Astrocyte (in vitro differentiated cells and primary cell): ENCODE results near the gene LRRC73. TPM values are rescaled to one million over a fixed set of nuclear protein-coding genes. Genes with fewer than 3 reads are reported as not detected.

Experiments
- DNase-seq: peaks from one replicate; pipeline ENCODE4 v3.0.0-alpha.2; 2010; ENCODE audit warnings: low read depth
- FAIRE-seq: peaks from 2 replicates; lab custom pipeline; 2011; peaks lifted over from hg19 to GRCh38; lab: Jason Lieb, UNC
- H2AFZ ChIP-seq: 2 replicates; pipeline ENCODE4 v1.6.0; 2012; ENCODE audit warnings: low read depth, low read length, inconsistent platforms
- H3K27ac ChIP-seq: 2 replicates; pipeline ENCODE4 v1.5.1; 2011; ENCODE audit warnings: low read depth, low read length, inconsistent platforms
- H3K27me3 ChIP-seq: 2 replicates; pipeline ENCODE4 v1.6.0; 2011; ENCODE audit warnings: low read length, inconsistent platforms; ENCODE audit not compliant: insufficient read depth
- H3K36me3 ChIP-seq: 2 replicates; pipeline ENCODE4 v1.5.1; 2011; ENCODE audit warnings: low read length, inconsistent platforms; ENCODE audit not compliant: insufficient read depth
- H3K4me1 ChIP-seq: 2 replicates; pipeline ENCODE4 v1.5.1; 2011; ENCODE audit warnings: low read length, inconsistent platforms; ENCODE audit not compliant: insufficient read depth
- H3K4me2 ChIP-seq: 2 replicates; pipeline ENCODE4 v1.6.0; 2012; ENCODE audit warnings: low read length, inconsistent platforms
- H3K4me3 ChIP-seq: 2 replicates; pipeline ENCODE4 v1.5.1; 2011; ENCODE audit warnings: low read depth, mild to moderate bottlenecking, low read length, inconsistent platforms; ENCODE audit not compliant: insufficient read depth
- H3K79me2 ChIP-seq: 2 replicates; pipeline ENCODE4 v1.6.0; 2012; ENCODE audit warnings: mild to moderate bottlenecking, low read length, inconsistent platforms; ENCODE audit not compliant: insufficient read depth
- H3K9ac ChIP-seq: 2 replicates; pipeline ENCODE4 v1.6.0; 2012; ENCODE audit warnings: mild to moderate bottlenecking, low read length, inconsistent platforms
- H3K9me3 ChIP-seq: 2 replicates; pipeline ENCODE4 v1.5.1; 2012; ENCODE audit warnings: low read depth, mild to moderate bottlenecking, low read length, inconsistent platforms; ENCODE audit not compliant: insufficient read depth
- H4K20me1 ChIP-seq: 2 replicates; pipeline ENCODE4 v1.6.0; 2012; ENCODE audit warnings: low read length, inconsistent platforms; ENCODE audit not compliant: insufficient read depth
- H3K27ac Mint-ChIP-seq: one replicate; pipeline ENCODE4 v1.8.0; 2021; ENCODE audit warnings: mild to moderate bottlenecking, mixed read lengths; ENCODE audit not compliant: unreplicated experiment
- H3K27me3 Mint-ChIP-seq: one replicate; pipeline ENCODE4 v1.8.0; 2021; ENCODE audit warnings: low read depth, mixed read lengths; ENCODE audit not compliant: unreplicated experiment
- H3K36me3 Mint-ChIP-seq: one replicate; pipeline ENCODE4 v1.8.0; 2021; ENCODE audit warnings: low read depth, mixed read lengths; ENCODE audit not compliant: unreplicated experiment
- H3K4me1 Mint-ChIP-seq: one replicate; pipeline ENCODE4 v1.8.0; 2021; ENCODE audit warnings: low read depth, mixed read lengths; ENCODE audit not compliant: unreplicated experiment
- H3K4me3 Mint-ChIP-seq: one replicate; pipeline ENCODE4 v1.8.0; 2021; ENCODE audit warnings: mild to moderate bottlenecking, moderate library complexity, mixed read lengths; ENCODE audit not compliant: unreplicated experiment
- H3K9me3 Mint-ChIP-seq: one replicate; pipeline ENCODE4 v1.8.0; 2021; ENCODE audit warnings: mild to moderate bottlenecking, mixed read lengths; ENCODE audit not compliant: unreplicated experiment
- EZH2 ChIP-seq: IDR thresholded peaks from 2 replicates; pipeline ENCODE4 v1.6.1; 2012; ENCODE audit warnings: mild to moderate bottlenecking, low read length, inconsistent platforms; ENCODE audit not compliant: insufficient read depth
- total RNA-seq: library from RNA; stranded (reverse); gene quantifications from 2 replicates; pipeline ENCODE4 v1.2.1, GENCODE V29; 2021
- TF ChIP-seq, protein P1 (sequence below): IDR thresholded peaks from 2 replicates; pipeline ENCODE4 v1.5.1; 2011; ENCODE audit warnings: low read depth, mild to moderate bottlenecking, inconsistent platforms, low read length, moderate library complexity; ENCODE audit not compliant: insufficient read depth

LRRC73 gene
- total RNA-seq, 1 donor from 2014 or later: 0.30 TPM

GRCh38 chr6:43490523-43490939 is 19.6 kb downstream of the LRRC73 start:
- H2AFZ ChIP-seq: no peak overlapping the region
- no peaks in the 10 kb centered on the region for H3K27me3 Mint-ChIP-seq
- H3K36me3 ChIP-seq: no peaks in the 10 kb centered on the region
- no peaks in the 10 kb centered on the region for H3K27me3 ChIP-seq
- no peak overlapping the region for H3K27ac ChIP-seq
- DNase-seq (no peak), FAIRE-seq (no peak)
- no peaks in the 10 kb centered on the region for H3K9me3 ChIP-seq
- H3K36me3 Mint-ChIP-seq: peaks cover 5% of the 10 kb centered on the region
- H3K79me2 ChIP-seq: peaks cover 47% of the 10 kb centered on the region
- peaks cover 16% of the 10 kb centered on the region for H3K4me1 Mint-ChIP-seq
- H3K9me3 Mint-ChIP-seq: no peaks in the 10 kb centered on the region
- H3K4me1 ChIP-seq: peaks cover 26% of the 10 kb centered on the region
- no peak overlapping the region for H3K27ac Mint-ChIP-seq
- TF ChIP-seq EZH2: no peak
- TF ChIP-seq, protein P1, sequence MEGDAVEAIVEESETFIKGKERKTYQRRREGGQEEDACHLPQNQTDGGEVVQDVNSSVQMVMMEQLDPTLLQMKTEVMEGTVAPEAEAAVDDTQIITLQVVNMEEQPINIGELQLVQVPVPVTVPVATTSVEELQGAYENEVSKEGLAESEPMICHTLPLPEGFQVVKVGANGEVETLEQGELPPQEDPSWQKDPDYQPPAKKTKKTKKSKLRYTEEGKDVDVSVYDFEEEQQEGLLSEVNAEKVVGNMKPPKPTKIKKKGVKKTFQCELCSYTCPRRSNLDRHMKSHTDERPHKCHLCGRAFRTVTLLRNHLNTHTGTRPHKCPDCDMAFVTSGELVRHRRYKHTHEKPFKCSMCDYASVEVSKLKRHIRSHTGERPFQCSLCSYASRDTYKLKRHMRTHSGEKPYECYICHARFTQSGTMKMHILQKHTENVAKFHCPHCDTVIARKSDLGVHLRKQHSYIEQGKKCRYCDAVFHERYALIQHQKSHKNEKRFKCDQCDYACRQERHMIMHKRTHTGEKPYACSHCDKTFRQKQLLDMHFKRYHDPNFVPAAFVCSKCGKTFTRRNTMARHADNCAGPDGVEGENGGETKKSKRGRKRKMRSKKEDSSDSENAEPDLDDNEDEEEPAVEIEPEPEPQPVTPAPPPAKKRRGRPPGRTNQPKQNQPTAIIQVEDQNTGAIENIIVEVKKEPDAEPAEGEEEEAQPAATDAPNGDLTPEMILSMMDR: no peak
- H3K4me3 ChIP-seq: no peak overlapping the region
- H3K9ac ChIP-seq: no peak overlapping the region
- H4K20me1 ChIP-seq: peaks cover 57% of the 10 kb centered on the region
- H3K4me2 ChIP-seq: no peak overlapping the region
- H3K4me3 Mint-ChIP-seq: no peak overlapping the region

- H3K9ac ChIP-seq: no peak overlapping the region
- H3K36me3 Mint-ChIP-seq: peaks cover 5% of the 10 kb centered on the region
- no peaks in the 10 kb centered on the region for H3K9me3 Mint-ChIP-seq
- H3K79me2 ChIP-seq: peaks cover 44% of the 10 kb centered on the region
- H3K4me2 ChIP-seq: no peak overlapping the region
- H3K27me3 Mint-ChIP-seq: no peaks in the 10 kb centered on the region
- H3K27ac ChIP-seq: no peak overlapping the region
- H3K4me1 ChIP-seq: peaks cover 23% of the 10 kb centered on the region
- H4K20me1 ChIP-seq: peaks cover 57% of the 10 kb centered on the region
- no peaks in the 10 kb centered on the region for H3K9me3 ChIP-seq
- TF ChIP-seq EZH2: no peak
- TF ChIP-seq, protein P1: no peak
- H3K4me3 Mint-ChIP-seq: peak overlapping the region; percentile 9
- FAIRE-seq (no peak), DNase-seq (no peak)
- H3K4me3 ChIP-seq: no peak overlapping the region
- no peaks in the 10 kb centered on the region for H3K27me3 ChIP-seq
- H3K27ac Mint-ChIP-seq: no peak overlapping the region
- no peak overlapping the region for H2AFZ ChIP-seq
- H3K4me1 Mint-ChIP-seq: peaks cover 16% of the 10 kb centered on the region
- H3K36me3 ChIP-seq: no peaks in the 10 kb centered on the region
Measured at GRCh38 chr6:43489277-43490072, 20.7 kb downstream of the LRRC73 start.
